OCI-LY3 (cell line): ENCODE results near the gene HS2ST1.

Source experiments
- H2AFZ ChIP-seq: fragments of 200-600, 300-600 bp; shearing (Covaris generic); 2 replicates; pipeline ENCODE4 v1.6.0; 2014; ENCODE audit warnings: antibody characterized with exemption, low read depth, low read length
- H3K27ac ChIP-seq: fragments of 200-600, 300-600 bp; sonication (generic); 2 replicates; pipeline ENCODE4 v1.5.1; 2014; ENCODE audit warnings: mild to moderate bottlenecking, low read length, moderate library complexity, mixed read lengths
- H3K27me3 ChIP-seq: fragments of 200-600, 300-600 bp; sonication (generic); 2 replicates; pipeline ENCODE4 v1.6.1; 2014; ENCODE audit warnings: low read depth, low read length, mixed read lengths
- H3K36me3 ChIP-seq: fragments of 200-600, 300-600 bp; sonication (generic); replicated peaks from 2 replicates; pipeline ENCODE3; 2014; ENCODE audit warnings: low read depth, low read length, mixed read lengths
- H3K4me1 ChIP-seq: fragments of 300-600, 200-600 bp; sonication (generic); 2 replicates; pipeline ENCODE4 v1.6.1; 2014; ENCODE audit warnings: low read length, mixed read lengths
- H3K4me2 ChIP-seq: fragments of 200-600, 300-600 bp; sonication (generic); 2 replicates; pipeline ENCODE4 v1.6.1; 2014; ENCODE audit warnings: low read length, mixed read lengths
- H3K4me3 ChIP-seq: fragments of 300-600, 200-600 bp; sonication (generic); 2 replicates; pipeline ENCODE4 v1.5.1; 2014; ENCODE audit warnings: antibody characterized with exemption, mild to moderate bottlenecking, low read length, moderate library complexity
- H3K79me2 ChIP-seq: fragments of 300-600, 200-600 bp; shearing (Covaris generic); 2 replicates; pipeline ENCODE4 v1.6.1; 2014; ENCODE audit warnings: mild to moderate bottlenecking, low read length, mixed read lengths
- H3K9ac ChIP-seq: fragments of 300-600, 200-600 bp; shearing (Covaris generic); 2 replicates; pipeline ENCODE4 v1.6.0; 2014; ENCODE audit warnings: mild to moderate bottlenecking, low read length, moderate library complexity
- H3K9me3 ChIP-seq: fragments of 200-600, 300-600 bp; shearing (Covaris generic); 2 replicates; pipeline ENCODE4 v1.6.1; 2014; ENCODE audit warnings: low read length, mixed read lengths; ENCODE audit not compliant: insufficient read depth
- H4K20me1 ChIP-seq: fragments of 200-600, 300-600 bp; sonication (generic); 2 replicates; pipeline ENCODE4 v1.6.1; 2016; ENCODE audit warnings: low read length, mixed read lengths; ENCODE audit not compliant: insufficient read depth
- EZH2phosphoT487 ChIP-seq: fragments of 200-600 bp; shearing (Covaris generic); IDR thresholded peaks from 2 replicates; pipeline ENCODE4 v1.6.1; 2018; ENCODE audit warnings: antibody characterized with exemption, mixed run types, low read depth
- TF ChIP-seq, protein P1 (sequence below): fragments of 200-600, 300-600 bp; sonication (generic); IDR thresholded peaks from 2 replicates; pipeline ENCODE4 v1.5.1; 2014; ENCODE audit warnings: antibody characterized with exemption, low read length, low read depth

The HS2ST1 gene

DNA sequence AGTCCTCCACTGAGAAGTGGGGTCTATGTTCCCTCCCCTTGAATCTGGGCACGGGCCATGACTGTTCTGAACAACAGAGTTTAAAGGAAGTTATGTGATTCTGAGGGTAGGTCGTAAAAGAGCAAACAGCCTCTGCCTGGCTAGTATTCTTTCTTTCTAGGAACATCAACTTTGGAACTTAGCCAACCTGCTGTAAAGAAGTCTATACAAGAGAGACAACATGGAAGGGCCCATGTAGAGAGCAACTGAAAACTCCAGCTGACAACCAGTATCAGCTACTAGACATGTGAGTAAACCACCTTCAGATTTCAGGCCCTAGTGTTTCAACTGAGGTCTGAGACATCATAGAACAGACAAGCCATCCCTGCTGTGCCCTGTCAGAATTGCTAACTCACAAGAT, 8.0 kb upstream of the HS2ST1 start:
- Histone ChIP-seq H3K36me3 (peaks cover 57% of the 10 kb centered on the region), H2AFZ (no peak overlapping the region), H3K4me3 (no peak overlapping the region), H3K4me1 (peaks cover 10% of the 10 kb centered on the region; the same call in 1 of the 2 replicates), H3K27ac (no peak overlapping the region), H3K9ac (no peak overlapping the region), H3K27me3 (no peaks in the 10 kb centered on the region), H3K4me2 (no peak overlapping the region), H3K79me2 (peaks cover 95% of the 10 kb centered on the region), H4K20me1 (peaks cover 70% of the 10 kb centered on the region), H3K9me3 (no peaks in the 10 kb centered on the region)
- TF ChIP-seq EZH2phosphoT487: no peak
- TF ChIP-seq, protein P1, sequence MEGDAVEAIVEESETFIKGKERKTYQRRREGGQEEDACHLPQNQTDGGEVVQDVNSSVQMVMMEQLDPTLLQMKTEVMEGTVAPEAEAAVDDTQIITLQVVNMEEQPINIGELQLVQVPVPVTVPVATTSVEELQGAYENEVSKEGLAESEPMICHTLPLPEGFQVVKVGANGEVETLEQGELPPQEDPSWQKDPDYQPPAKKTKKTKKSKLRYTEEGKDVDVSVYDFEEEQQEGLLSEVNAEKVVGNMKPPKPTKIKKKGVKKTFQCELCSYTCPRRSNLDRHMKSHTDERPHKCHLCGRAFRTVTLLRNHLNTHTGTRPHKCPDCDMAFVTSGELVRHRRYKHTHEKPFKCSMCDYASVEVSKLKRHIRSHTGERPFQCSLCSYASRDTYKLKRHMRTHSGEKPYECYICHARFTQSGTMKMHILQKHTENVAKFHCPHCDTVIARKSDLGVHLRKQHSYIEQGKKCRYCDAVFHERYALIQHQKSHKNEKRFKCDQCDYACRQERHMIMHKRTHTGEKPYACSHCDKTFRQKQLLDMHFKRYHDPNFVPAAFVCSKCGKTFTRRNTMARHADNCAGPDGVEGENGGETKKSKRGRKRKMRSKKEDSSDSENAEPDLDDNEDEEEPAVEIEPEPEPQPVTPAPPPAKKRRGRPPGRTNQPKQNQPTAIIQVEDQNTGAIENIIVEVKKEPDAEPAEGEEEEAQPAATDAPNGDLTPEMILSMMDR: no peak

DNA sequence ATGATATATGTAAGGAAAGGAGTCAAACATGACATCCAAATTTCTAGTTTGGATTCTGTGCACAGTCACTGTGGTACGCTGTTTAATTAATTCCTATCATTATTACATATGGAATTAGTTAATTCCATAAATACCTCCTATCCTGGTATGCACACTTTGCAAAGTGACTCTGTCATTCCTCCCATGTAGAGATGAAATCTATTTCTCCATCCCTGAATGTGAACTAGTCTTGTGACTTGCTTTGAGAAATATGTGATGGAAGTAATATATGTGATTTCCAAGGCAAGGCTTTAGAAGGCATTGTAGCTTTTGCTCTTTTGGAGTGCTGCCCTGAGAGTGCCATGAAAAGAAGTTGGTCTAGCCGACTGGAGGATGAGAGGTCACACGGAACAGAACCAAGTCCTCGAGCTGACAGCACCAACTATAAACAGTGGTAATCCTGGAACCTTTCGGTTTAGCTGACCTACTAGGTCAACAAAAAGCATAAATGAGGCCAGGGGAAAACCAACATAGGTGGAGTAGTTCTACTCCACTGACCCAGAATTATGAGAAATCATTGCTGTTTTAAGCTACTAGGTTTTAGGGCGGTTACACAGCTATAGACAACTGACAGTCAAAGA, 2.0 kb upstream of the HS2ST1 start:
- H3K36me3 ChIP-seq: peaks cover 31% of the 10 kb centered on the region
- no peak overlapping the region for H2AFZ ChIP-seq
- peaks cover 29% of the 10 kb centered on the region for H3K4me1 ChIP-seq
- H3K4me3 ChIP-seq: peak overlapping the region; percentile 85
- H3K9ac ChIP-seq: peak overlapping the region; percentile 85
- TF ChIP-seq, protein P1: no peak
- TF ChIP-seq EZH2phosphoT487: no peak
- H3K4me2 ChIP-seq: peak overlapping the region; percentile 100
- peak overlapping the region; percentile 83; the same call in 1 of the 2 replicates for H3K27ac ChIP-seq
- H3K9me3 ChIP-seq: no peaks in the 10 kb centered on the region
- peaks cover 65% of the 10 kb centered on the region for H4K20me1 ChIP-seq
- peaks cover 95% of the 10 kb centered on the region for H3K79me2 ChIP-seq
- no peaks in the 10 kb centered on the region for H3K27me3 ChIP-seq

DNA sequence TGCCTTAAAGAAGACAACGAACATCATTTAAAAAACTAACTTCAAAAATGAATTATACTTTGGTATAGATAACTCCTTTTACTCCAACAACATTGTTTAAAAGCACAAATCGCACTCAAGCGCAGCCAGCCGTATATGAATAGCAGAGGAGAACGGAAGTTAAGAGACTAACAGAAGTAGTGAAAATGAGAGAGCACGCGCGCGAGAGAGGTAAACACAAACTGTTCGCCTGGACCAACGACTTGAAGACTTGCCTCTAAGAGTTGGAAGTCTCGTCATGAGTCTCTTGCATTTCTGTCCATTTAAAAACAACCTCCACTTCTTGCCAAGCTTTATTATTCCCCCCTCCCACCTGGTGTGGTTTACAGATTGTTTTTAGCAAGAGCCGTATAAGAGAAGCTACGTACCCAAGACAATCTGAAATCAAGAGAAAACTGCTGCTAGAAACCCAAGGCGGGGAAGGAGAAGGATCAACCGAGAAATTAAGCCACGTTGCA, 988 bp upstream of the HS2ST1 start:
- peaks cover 29% of the 10 kb centered on the region for H3K4me1 ChIP-seq
- peak overlapping the region; percentile 42; the same call in 1 of the 2 replicates for H2AFZ ChIP-seq
- peak overlapping the region; percentile 85 for H3K9ac ChIP-seq
- peaks cover 30% of the 10 kb centered on the region for H3K36me3 ChIP-seq
- peak overlapping the region; percentile 83 for H3K27ac ChIP-seq
- no peak for TF ChIP-seq EZH2phosphoT487
- TF ChIP-seq, protein P1: no peak
- H3K27me3 ChIP-seq: no peaks in the 10 kb centered on the region
- H3K4me2 ChIP-seq: peak overlapping the region; percentile 100
- peak overlapping the region; percentile 85 for H3K4me3 ChIP-seq
- peaks cover 55% of the 10 kb centered on the region for H4K20me1 ChIP-seq
- peaks cover 95% of the 10 kb centered on the region for H3K79me2 ChIP-seq
- no peaks in the 10 kb centered on the region for H3K9me3 ChIP-seq

GRCh38 chr1:86913896-86914600, 387 bp upstream of the HS2ST1 start, which contains the start of gene SELENOF:
Gene SELENOF (minus strand): TSS chr1:86914126. CDS start chr1:86914111, 15 bp downstream.
- H3K36me3 ChIP-seq: peaks cover 24% of the 10 kb centered on the region
- peaks cover 95% of the 10 kb centered on the region for H3K79me2 ChIP-seq
- H3K9ac ChIP-seq: peak within 1 kb of the TSS; percentile 98
- peaks cover 49% of the 10 kb centered on the region for H4K20me1 ChIP-seq
- H3K4me1 ChIP-seq: peaks cover 28% of the 10 kb centered on the region
- H2AFZ ChIP-seq: peak within 1 kb of the TSS; percentile 42; the same call in 1 of the 2 replicates
- TF ChIP-seq, protein P1: no peak
- no peak for TF ChIP-seq EZH2phosphoT487
- H3K27ac ChIP-seq: peak within 1 kb of the TSS; percentile 83
- H3K4me2 ChIP-seq: peak within 1 kb of the TSS; percentile 100
- no peaks in the 10 kb centered on the region for H3K9me3 ChIP-seq
- H3K4me3 ChIP-seq: peak within 1 kb of the TSS; percentile 98
- H3K27me3 ChIP-seq: no peaks in the 10 kb centered on the region
